B cell (primary cell): ENCODE data around the gene ATP11A.

ENCODE experiments used
- EZH2 ChIP-seq: IDR thresholded peaks from 2 replicates; pipeline ENCODE4 v1.6.1; 2012; ENCODE audit warnings: borderline replicate concordance, low read depth, mild to moderate bottlenecking, moderate library complexity, low read length; ENCODE audit not compliant: insufficient read depth, poor library complexity, severe bottlenecking
- TF ChIP-seq, protein P1 (sequence below): fragments of 200-600 bp; IDR thresholded peaks from one replicate; pipeline ENCODE4 v1.8.0; 2022; ENCODE audit warnings: antibody characterized with exemption, mild to moderate bottlenecking

DNA sequence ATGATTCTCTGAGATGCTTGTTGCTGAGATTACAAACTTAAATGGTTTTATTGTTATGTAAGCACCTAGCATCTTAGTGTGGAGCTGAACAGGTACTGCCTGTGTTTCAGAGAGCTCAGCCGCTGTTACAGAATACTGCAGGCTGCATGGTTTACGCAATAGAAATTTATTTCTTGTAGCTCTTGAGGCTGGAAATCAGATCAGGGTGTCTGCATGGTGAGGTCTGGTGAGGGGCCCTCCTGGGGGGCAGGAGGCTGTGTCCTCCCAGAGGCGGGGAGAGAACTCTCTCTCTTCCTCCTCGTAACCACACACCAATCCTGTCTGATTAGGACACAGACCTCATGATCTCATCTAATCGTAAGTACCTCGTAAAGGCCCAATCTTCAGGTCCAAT lies 13.1 kb downstream of the ATP11A start:
- TF ChIP-seq, protein P1, sequence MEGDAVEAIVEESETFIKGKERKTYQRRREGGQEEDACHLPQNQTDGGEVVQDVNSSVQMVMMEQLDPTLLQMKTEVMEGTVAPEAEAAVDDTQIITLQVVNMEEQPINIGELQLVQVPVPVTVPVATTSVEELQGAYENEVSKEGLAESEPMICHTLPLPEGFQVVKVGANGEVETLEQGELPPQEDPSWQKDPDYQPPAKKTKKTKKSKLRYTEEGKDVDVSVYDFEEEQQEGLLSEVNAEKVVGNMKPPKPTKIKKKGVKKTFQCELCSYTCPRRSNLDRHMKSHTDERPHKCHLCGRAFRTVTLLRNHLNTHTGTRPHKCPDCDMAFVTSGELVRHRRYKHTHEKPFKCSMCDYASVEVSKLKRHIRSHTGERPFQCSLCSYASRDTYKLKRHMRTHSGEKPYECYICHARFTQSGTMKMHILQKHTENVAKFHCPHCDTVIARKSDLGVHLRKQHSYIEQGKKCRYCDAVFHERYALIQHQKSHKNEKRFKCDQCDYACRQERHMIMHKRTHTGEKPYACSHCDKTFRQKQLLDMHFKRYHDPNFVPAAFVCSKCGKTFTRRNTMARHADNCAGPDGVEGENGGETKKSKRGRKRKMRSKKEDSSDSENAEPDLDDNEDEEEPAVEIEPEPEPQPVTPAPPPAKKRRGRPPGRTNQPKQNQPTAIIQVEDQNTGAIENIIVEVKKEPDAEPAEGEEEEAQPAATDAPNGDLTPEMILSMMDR, result no peak
- no peak for TF ChIP-seq EZH2
